Neural cell (in vitro differentiated cells): ENCODE results near the gene ATXN7L1. TPM values are rescaled to one million over a fixed set of nuclear protein-coding genes. Genes with fewer than 3 reads are reported as not detected.

Experiments used
- H2AFZ ChIP-seq: fragments of 200-600, 300-800 bp; sonication (generic), shearing (Covaris generic); 2 replicates; pipeline ENCODE4 v1.6.0; 2014; ENCODE audit warnings: low read depth, mild to moderate bottlenecking, antibody characterized with exemption, low read length, moderate library complexity
- H3F3A ChIP-seq: fragments of 200-600 bp; shearing (Covaris generic); 2 replicates; pipeline ENCODE4 v1.6.1; 2016; ENCODE audit warnings: mild to moderate bottlenecking, moderate library complexity, mixed read lengths, antibody characterized with exemption, low read length; ENCODE audit not compliant: insufficient read depth, poor library complexity, severe bottlenecking
- H3K27ac ChIP-seq: fragments of 200-600, 300-800 bp; sonication (generic), shearing (Covaris generic); 2 replicates; pipeline ENCODE4 v1.5.1; 2014; ENCODE audit warnings: mild to moderate bottlenecking, low read length, moderate library complexity
- H3K27me3 ChIP-seq: fragments of 300-800, 200-600 bp; sonication (generic), shearing (Covaris generic); 2 replicates; pipeline ENCODE4 v1.6.0; 2014; ENCODE audit warnings: mild to moderate bottlenecking, low read depth, low read length, moderate library complexity; ENCODE audit not compliant: insufficient read depth
- H3K36me3 ChIP-seq: fragments of 300-800, 200-600 bp; sonication (generic), shearing (Covaris generic); 2 replicates; pipeline ENCODE4 v1.5.1; 2014; ENCODE audit warnings: mild to moderate bottlenecking, antibody characterized with exemption, low read length, moderate library complexity; ENCODE audit not compliant: insufficient read depth
- H3K4me2 ChIP-seq: fragments of 300-800, 200-600 bp; sonication (generic), shearing (Covaris generic); 2 replicates; pipeline ENCODE4 v1.6.0; 2014; ENCODE audit warnings: mild to moderate bottlenecking, low read length
- H3K4me3 ChIP-seq: fragments of 300-800, 200-600 bp; sonication (generic), shearing (Covaris generic); 2 replicates; pipeline ENCODE4 v1.5.1; 2014; ENCODE audit warnings: mild to moderate bottlenecking, low read length, moderate library complexity
- H3K79me2 ChIP-seq: fragments of 200-600 bp; shearing (Covaris generic); replicated peaks from 2 replicates; pipeline ENCODE4 v1.6.0; 2014; ENCODE audit warnings: mild to moderate bottlenecking, low read length, moderate library complexity; ENCODE audit not compliant: insufficient read depth
- H3K9ac ChIP-seq: fragments of 300-800, 200-600 bp; sonication (generic), shearing (Covaris generic); 2 replicates; pipeline ENCODE4 v1.6.1; 2016; ENCODE audit warnings: mild to moderate bottlenecking, low read length, mixed read lengths
- H3K9me2 ChIP-seq: fragments of 200-600 bp; shearing (Covaris generic); 2 replicates; pipeline ENCODE4 v1.6.1; 2016; ENCODE audit warnings: mild to moderate bottlenecking, low read length, mixed read lengths; ENCODE audit not compliant: insufficient read depth
- H3K9me3 ChIP-seq: fragments of 200-600, 300-800 bp; sonication (generic), shearing (Covaris generic); 2 replicates; pipeline ENCODE4 v1.6.1; 2016; ENCODE audit warnings: mild to moderate bottlenecking, mixed run types, low read length, moderate library complexity, mixed read lengths
- H4K20me1 ChIP-seq: fragments of 200-600 bp; shearing (Covaris generic); 2 replicates; pipeline ENCODE4 v1.6.1; 2016; ENCODE audit warnings: mild to moderate bottlenecking, mixed run types; ENCODE audit not compliant: insufficient read depth
- CTCF ChIP-seq: fragments of 450-650 bp; IDR thresholded peaks from 2 replicates; pipeline ENCODE4 v1.5.1; 2014; ENCODE audit warnings: antibody characterized with exemption, mild to moderate bottlenecking, moderate library complexity; ENCODE audit not compliant: poor library complexity, severe bottlenecking
- EP300 ChIP-seq: fragments of 450-650 bp; conservative IDR thresholded peaks from 2 replicates; pipeline ENCODE4 v1.6.1; 2014; ENCODE audit warnings: antibody characterized with exemption, mild to moderate bottlenecking, moderate library complexity; ENCODE audit not compliant: poor library complexity, severe bottlenecking
- EZH2 ChIP-seq: fragments of 200-600, 300-800 bp; shearing (Covaris generic), sonication (generic); IDR thresholded peaks from 2 replicates; pipeline ENCODE4 v1.6.1; 2014; ENCODE audit warnings: antibody characterized with exemption, low read length, borderline replicate concordance, mild to moderate bottlenecking; ENCODE audit not compliant: insufficient read depth, poor library complexity, severe bottlenecking
- MXI1 ChIP-seq: fragments of 450-650 bp; conservative IDR thresholded peaks from 2 replicates; pipeline ENCODE4 v1.6.1; 2014; ENCODE audit warnings: antibody characterized with exemption, mild to moderate bottlenecking; ENCODE audit not compliant: poor library complexity, severe bottlenecking
- POLR2AphosphoS5 ChIP-seq: IDR thresholded peaks from 2 replicates; pipeline ENCODE4 v1.6.1; 2012
- RAD21 ChIP-seq: fragments of 450-650 bp; conservative IDR thresholded peaks from 2 replicates; pipeline ENCODE4 v1.6.1; 2014; ENCODE audit warnings: antibody characterized with exemption, mild to moderate bottlenecking, moderate library complexity
- REST ChIP-seq: IDR thresholded peaks from 2 replicates; pipeline ENCODE4 v1.6.1; 2012; ENCODE audit warnings: borderline replicate concordance
- SMC3 ChIP-seq: fragments of 450-650 bp; conservative IDR thresholded peaks from 2 replicates; pipeline ENCODE4 v1.6.1; 2014; ENCODE audit warnings: antibody characterized with exemption, mild to moderate bottlenecking, moderate library complexity; ENCODE audit not compliant: poor library complexity
- TAF1 ChIP-seq: IDR thresholded peaks from 2 replicates; pipeline ENCODE4 v1.6.1; 2012; ENCODE audit warnings: low read depth
- polyA plus RNA-seq: library from polyadenylated mRNA; depleted of rRNA; stranded (reverse); fragments of >200 nt; gene quantifications from 2 replicates; pipeline ENCODE4 v1.2.3, GENCODE V29; 2014

ATXN7L1 gene
- polyA plus RNA-seq, 1 donor from 2014 or later = 4.3 TPM

- no peak overlapping the region for H3K27ac ChIP-seq
- H3K27me3 ChIP-seq = no peaks in the 10 kb centered on the region
- H3K9me3 ChIP-seq = no peaks in the 10 kb centered on the region
- no peak overlapping the region for H3K9ac ChIP-seq
- no peak for TF ChIP-seq TAF1
- no peak for TF ChIP-seq REST
- TF ChIP-seq CTCF = no peak
- TF ChIP-seq POLR2AphosphoS5 = no peak
- no peak for TF ChIP-seq MXI1
- no peak for TF ChIP-seq EP300
- no peak for TF ChIP-seq EZH2
- TF ChIP-seq RAD21 = no peak
- TF ChIP-seq SMC3 = no peak
- H3K4me2 ChIP-seq = no peak overlapping the region
- no peaks in the 10 kb centered on the region for H3K79me2 ChIP-seq
- no peaks in the 10 kb centered on the region for H4K20me1 ChIP-seq
- no peak overlapping the region for H3K4me3 ChIP-seq
- no peaks in the 10 kb centered on the region for H3F3A ChIP-seq
- no peaks in the 10 kb centered on the region for H3K36me3 ChIP-seq
- no peaks in the 10 kb centered on the region for H3K9me2 ChIP-seq
- H2AFZ ChIP-seq = no peak overlapping the region
Measured at GRCh38 chr7:105811189-105811847, 65.1 kb downstream of the ATXN7L1 start.

- Histone ChIP-seq H3K27me3 (no peaks in the 10 kb centered on the region), H3K9me3 (no peaks in the 10 kb centered on the region), H3K9ac (no peak overlapping the region), H3K27ac (no peak overlapping the region), H3K79me2 (no peaks in the 10 kb centered on the region), H3K4me3 (no peak overlapping the region), H3F3A (no peaks in the 10 kb centered on the region), H3K9me2 (no peaks in the 10 kb centered on the region), H4K20me1 (no peaks in the 10 kb centered on the region), H2AFZ (no peak overlapping the region), H3K36me3 (no peaks in the 10 kb centered on the region), H3K4me2 (no peak overlapping the region)
- TF ChIP-seq EP300 (no peak), EZH2 (no peak), MXI1 (no peak), REST (no peak), RAD21 (no peak), POLR2AphosphoS5 (no peak), SMC3 (no peak), CTCF (no peak), TAF1 (no peak)
Measured at GRCh38 chr7:105810556-105810955, 65.8 kb downstream of the ATXN7L1 start.
